Bronchial epithelial cell (primary cell): ENCODE data around the gene WIPF3. TPM values are rescaled to one million over a fixed set of nuclear protein-coding genes. Genes with fewer than 3 reads are reported as not detected.
"Not testable (repeated sequence)": the region's sequence is repeated elsewhere in the genome, so short reads cannot be mapped to it uniquely, and the experiment has no call there.

ENCODE experiments used
- DNase-seq: peaks from one replicate; pipeline ENCODE4 v3.0.0-alpha.2; 2010; ENCODE audit warnings: low read depth
- FAIRE-seq: peaks from 2 replicates; lab custom pipeline; 2011; peaks lifted over from hg19 to GRCh38; lab: Jason Lieb, UNC
- H3K27me3 ChIP-seq: 2 replicates; pipeline ENCODE4 v1.5.1; 2011; ENCODE audit warnings: low read length; ENCODE audit not compliant: control insufficient read depth, insufficient read depth
- H3K36me3 ChIP-seq: 2 replicates; pipeline ENCODE4 v1.5.1; 2011; ENCODE audit warnings: low read length; ENCODE audit not compliant: control insufficient read depth, insufficient read depth
- H3K4me3 ChIP-seq: 2 replicates; pipeline ENCODE4 v1.5.1; 2011; ENCODE audit warnings: mild to moderate bottlenecking, low read depth, low read length, control low read depth
- total RNA-seq: library from RNA; depleted of rRNA; stranded (reverse); fragments of >200 nt; gene quantifications from 2 replicates; pipeline ENCODE4 v1.2.1, GENCODE V29; 2014
- TF ChIP-seq, protein P1 (sequence below): IDR thresholded peaks from 2 replicates; pipeline ENCODE4 v1.5.1; 2011; ENCODE audit warnings: mild to moderate bottlenecking, moderate library complexity, low read length, control low read depth, inconsistent platforms; ENCODE audit not compliant: insufficient read depth, severe bottlenecking

The WIPF3 gene
- total RNA-seq, 1 donor from 2014 or later, result under 0.01 TPM

DNA sequence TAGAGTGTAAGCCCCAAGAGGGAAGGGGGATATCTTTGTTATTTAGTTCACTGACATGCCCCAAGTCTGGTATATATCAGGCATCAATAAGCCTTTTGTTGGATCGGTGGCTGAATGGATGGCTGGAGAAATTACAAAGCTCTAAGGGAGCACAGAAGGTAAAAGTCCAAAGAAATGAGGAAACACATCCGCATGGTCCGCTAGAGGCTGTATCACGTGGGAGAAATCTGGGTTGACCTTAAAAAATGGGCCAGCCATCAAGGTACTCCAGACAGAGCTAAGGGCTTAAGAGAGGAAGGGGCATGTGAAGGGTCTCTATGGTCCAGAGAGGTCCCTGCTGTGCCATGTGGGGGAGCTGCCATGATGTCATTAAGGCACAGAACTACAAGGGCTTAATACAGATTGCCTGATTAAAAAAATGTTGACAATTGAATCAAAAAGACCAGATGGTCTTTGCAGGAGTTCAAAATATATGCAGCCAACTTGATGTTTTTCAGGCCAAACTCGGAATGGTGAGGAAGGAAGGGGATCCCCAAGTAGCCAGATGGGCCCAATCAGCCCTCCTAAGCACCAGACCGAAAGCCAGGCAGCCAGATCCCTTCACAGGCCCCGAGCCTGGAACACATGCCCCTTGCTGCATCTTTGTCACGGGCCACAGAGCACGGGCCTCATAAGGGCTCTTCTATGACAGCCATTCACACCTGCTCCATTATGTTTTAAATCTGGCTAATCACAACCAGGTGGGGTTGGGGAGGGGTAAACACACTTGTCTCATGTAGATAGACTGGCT is 151.4 kb downstream of the WIPF3 start:
- H3K27me3 ChIP-seq, result no peaks in the 10 kb centered on the region
- DNase-seq (no peak), FAIRE-seq (peak; percentile 13)
- peaks cover 1% of the 10 kb centered on the region for H3K36me3 ChIP-seq
- TF ChIP-seq, protein P1, sequence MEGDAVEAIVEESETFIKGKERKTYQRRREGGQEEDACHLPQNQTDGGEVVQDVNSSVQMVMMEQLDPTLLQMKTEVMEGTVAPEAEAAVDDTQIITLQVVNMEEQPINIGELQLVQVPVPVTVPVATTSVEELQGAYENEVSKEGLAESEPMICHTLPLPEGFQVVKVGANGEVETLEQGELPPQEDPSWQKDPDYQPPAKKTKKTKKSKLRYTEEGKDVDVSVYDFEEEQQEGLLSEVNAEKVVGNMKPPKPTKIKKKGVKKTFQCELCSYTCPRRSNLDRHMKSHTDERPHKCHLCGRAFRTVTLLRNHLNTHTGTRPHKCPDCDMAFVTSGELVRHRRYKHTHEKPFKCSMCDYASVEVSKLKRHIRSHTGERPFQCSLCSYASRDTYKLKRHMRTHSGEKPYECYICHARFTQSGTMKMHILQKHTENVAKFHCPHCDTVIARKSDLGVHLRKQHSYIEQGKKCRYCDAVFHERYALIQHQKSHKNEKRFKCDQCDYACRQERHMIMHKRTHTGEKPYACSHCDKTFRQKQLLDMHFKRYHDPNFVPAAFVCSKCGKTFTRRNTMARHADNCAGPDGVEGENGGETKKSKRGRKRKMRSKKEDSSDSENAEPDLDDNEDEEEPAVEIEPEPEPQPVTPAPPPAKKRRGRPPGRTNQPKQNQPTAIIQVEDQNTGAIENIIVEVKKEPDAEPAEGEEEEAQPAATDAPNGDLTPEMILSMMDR, result no peak
- no peak overlapping the region for H3K4me3 ChIP-seq

DNA sequence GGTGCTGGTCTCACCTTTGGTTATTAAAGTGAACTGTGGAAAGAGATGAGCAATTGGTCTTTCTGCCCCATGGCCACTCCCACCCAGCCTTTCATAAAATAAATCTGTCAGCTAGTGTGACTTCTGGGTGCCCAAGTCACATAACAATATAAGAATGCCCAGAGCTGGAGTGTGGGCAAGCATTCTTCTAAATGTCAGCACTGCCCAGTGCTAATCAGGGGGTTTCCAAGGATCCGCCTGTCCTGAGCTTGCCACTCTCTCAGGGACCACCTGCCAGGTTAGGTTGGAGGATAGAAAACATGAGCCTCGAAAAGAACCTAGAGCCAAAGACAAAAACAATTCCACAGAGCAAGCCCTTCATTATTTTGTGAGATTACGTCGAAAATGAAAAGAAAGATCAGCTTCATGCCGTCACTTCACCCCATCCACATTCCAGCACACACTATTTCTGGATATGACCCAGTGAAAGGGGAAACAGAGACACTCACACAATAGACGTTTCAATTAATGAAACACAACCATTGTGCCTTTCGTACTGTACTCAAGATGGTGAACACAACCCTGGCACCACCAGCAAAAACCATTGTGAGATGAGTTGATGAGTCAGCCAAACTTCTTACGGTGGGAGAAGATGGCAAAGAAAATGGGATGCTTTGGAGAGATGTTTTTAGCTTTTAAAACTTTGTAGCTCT is 152.5 kb downstream of the WIPF3 start:
- FAIRE-seq (peak; percentile 13), DNase-seq (no peak)
- TF ChIP-seq, protein P1, result no peak
- Histone ChIP-seq H3K4me3 (no peak overlapping the region), H3K36me3 (peaks cover 1% of the 10 kb centered on the region), H3K27me3 (no peaks in the 10 kb centered on the region)

DNA sequence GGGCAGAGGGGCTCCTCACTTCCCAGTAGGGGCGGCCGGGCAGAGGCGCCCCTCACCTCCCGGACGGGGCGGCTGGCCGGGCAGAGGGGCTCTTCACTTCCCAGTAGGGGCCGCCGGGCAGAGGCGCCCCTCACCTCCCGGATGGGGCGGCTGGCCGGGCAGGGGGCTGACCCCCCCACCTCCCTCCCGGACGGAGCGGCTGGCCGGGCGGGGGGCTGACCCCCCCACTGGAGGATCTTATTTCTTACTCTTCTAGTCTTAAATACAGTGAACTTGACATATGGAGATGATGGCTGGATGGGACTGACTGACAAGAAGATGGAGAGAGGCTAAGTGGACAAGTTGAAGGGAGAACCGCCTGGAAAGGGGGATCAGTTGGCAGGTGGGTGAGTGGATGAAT is 155.3 kb downstream of the WIPF3 start:
- not testable (repeated sequence) for DNase-seq, H3K27me3 ChIP-seq, H3K36me3 ChIP-seq, H3K4me3 ChIP-seq, FAIRE-seq

- TF ChIP-seq, protein P1, result no peak
- DNase-seq (no peak), FAIRE-seq (no peak)
- H3K4me3 ChIP-seq, result no peak overlapping the region
- H3K36me3 ChIP-seq, result no peaks in the 10 kb centered on the region
- H3K27me3 ChIP-seq, result no peaks in the 10 kb centered on the region
Measured at GRCh38 chr7:29962035-29962434, 155.7 kb downstream of the WIPF3 start.

GRCh38 chr7:29965030-29965429 is 158.7 kb downstream of the WIPF3 start:
- TF ChIP-seq, protein P1, result no peak
- no peaks in the 10 kb centered on the region for H3K27me3 ChIP-seq
- no peak overlapping the region for H3K4me3 ChIP-seq
- FAIRE-seq (no peak), DNase-seq (no peak)
- no peaks in the 10 kb centered on the region for H3K36me3 ChIP-seq

Other genes starting within 250 kb of the WIPF3 start
- 1.9 and 2.1 TPM in 2 replicates for gene PRR15, start 242.7 kb upstream of the WIPF3 start, total RNA-seq
- 33.5 and 35.5 TPM in 2 replicates for gene SCRN1, start 183.3 kb downstream of the WIPF3 start, total RNA-seq
- gene FKBP14, start 220.2 kb downstream of the WIPF3 start, total RNA-seq, result 20.0 and 20.5 TPM in 2 replicates
- 17.0 and 17.1 TPM in 2 replicates for gene PLEKHA8, start 221.9 kb downstream of the WIPF3 start, total RNA-seq